Caco-2 (cell line): Measurements from ENCODE around the gene C16orf90. TPM values are rescaled to one million over a fixed set of nuclear protein-coding genes. Genes with fewer than 3 reads are reported as not detected.

ENCODE experiments used
- BruUV-seq: library from RNA; stranded (reverse); fragments of 400-500 nt; replicated peaks from 2 replicates; lab custom pipeline; 2021; lab: Mats Ljungman, UMichigan
- CTCF ChIA-PET: fragments of 300-600 bp; sonication (Branson Sonifier 250); formaldehyde crosslinking; loops from one replicate; lab custom pipeline; 2022; ENCODE audit warnings: antibody characterized with exemption; lab: Charles Lee
- POLR2A ChIA-PET: fragments of 300-600 bp; sonication (Branson Sonifier 250); formaldehyde crosslinking; loops from one replicate; lab custom pipeline; 2022; ENCODE audit warnings: antibody characterized with exemption; lab: Charles Lee
- DNase-seq, 2 experiments: peaks; one replicate each; pipeline versions ENCODE4 v3.0.0 to v3.0.0-alpha.2; 2020 to 2022
- H3K27me3 ChIP-seq: replicated peaks from 2 replicates; pipeline ENCODE4 v1.6.0; 2011; ENCODE audit warnings: low read length; ENCODE audit not compliant: control insufficient read depth, insufficient read depth
- H3K36me3 ChIP-seq: 2 replicates; pipeline ENCODE4 v1.5.1; 2011; ENCODE audit warnings: low read length; ENCODE audit not compliant: control insufficient read depth, insufficient read depth
- H3K4me1 ChIP-seq: fragments of 250-450 bp; sonication (Bioruptor Pico); 2 replicates; pipeline ENCODE4 v1.5.1; 2020; ENCODE audit warnings: mild to moderate bottlenecking
- H3K4me3 ChIP-seq: 2 replicates; pipeline ENCODE4 v1.5.1; 2011; ENCODE audit warnings: low read depth, mild to moderate bottlenecking, control low read depth, low read length
- H3K9me3 ChIP-seq: fragments of 250-450 bp; sonication (Bioruptor Pico); 2 replicates; pipeline ENCODE4 v1.5.1; 2020; ENCODE audit warnings: mild to moderate bottlenecking, moderate library complexity
- H3K27ac Mint-ChIP-seq: one replicate; pipeline ENCODE4 v1.8.0; 2022; ENCODE audit warnings: mixed read lengths; ENCODE audit not compliant: unreplicated experiment
- H3K27me3 Mint-ChIP-seq: one replicate; pipeline ENCODE4 v1.8.0; 2022; ENCODE audit warnings: mixed read lengths; ENCODE audit not compliant: insufficient read depth, unreplicated experiment
- H3K36me3 Mint-ChIP-seq: one replicate; pipeline ENCODE4 v1.8.0; 2022; ENCODE audit warnings: mild to moderate bottlenecking, mixed read lengths; ENCODE audit not compliant: insufficient read depth, unreplicated experiment
- H3K4me1 Mint-ChIP-seq: one replicate; pipeline ENCODE4 v1.8.0; 2022; ENCODE audit warnings: low read depth, mixed read lengths; ENCODE audit not compliant: unreplicated experiment
- H3K4me3 Mint-ChIP-seq: one replicate; pipeline ENCODE4 v1.8.0; 2022; ENCODE audit warnings: mild to moderate bottlenecking, moderate library complexity, mixed read lengths; ENCODE audit not compliant: unreplicated experiment
- H3K9me3 Mint-ChIP-seq: one replicate; pipeline ENCODE4 v1.8.0; 2022; ENCODE audit warnings: mixed read lengths; ENCODE audit not compliant: unreplicated experiment
- CTCF ChIP-seq, 2 experiments: fragments of 200-600 bp in 1 of 2; IDR thresholded peaks; 1 replicate in 1 of 2; 2 replicates in 1 of 2; pipeline versions ENCODE4 v1.5.1 to v1.8.0; 2011 to 2022; ENCODE audit warnings: antibody characterized with exemption in 1 of 2, control low read depth in 1 of 2, inconsistent platforms in 1 of 2, low read depth in 1 of 2, low read length in 1 of 2, mild to moderate bottlenecking in 1 of 2, moderate library complexity in 1 of 2; ENCODE audit not compliant: insufficient read depth in 1 of 2, severe bottlenecking in 1 of 2, unreplicated experiment in 1 of 2
- intact Hi-C: fragments of 100-400 bp; cut with micrococcal nuclease; formaldehyde crosslinking; loops from one replicate; pipeline ENCODE4 v1.10.0; 2022; ENCODE audit not compliant: unreplicated experiment
- total RNA-seq: library from RNA; stranded (reverse); gene quantifications from 2 replicates; pipeline ENCODE4 v1.2.3, GENCODE V29; 2022

The C16orf90 gene
- total RNA-seq, 1 experiment from 2014 or later = not detected

GRCh38 chr16:3471518-3472176 is 23.6 kb downstream of the C16orf90 start:
- Mint-ChIP-seq H3K27ac (no peak overlapping the region), H3K4me1 (peaks cover 11% of the 10 kb centered on the region), H3K9me3 (no peaks in the 10 kb centered on the region), H3K4me3 (no peak overlapping the region), H3K27me3 (no peaks in the 10 kb centered on the region), H3K36me3 (peaks cover 52% of the 10 kb centered on the region)
- Histone ChIP-seq H3K9me3 (no peaks in the 10 kb centered on the region), H3K4me3 (no peak overlapping the region), H3K4me1 (no peaks in the 10 kb centered on the region), H3K36me3 (peaks cover 1% of the 10 kb centered on the region; the same call in 1 of the 2 replicates), H3K27me3 (no peaks in the 10 kb centered on the region)
- POLR2A ChIA-PET = interaction anchor here (0.6 kb wide), 1 partner anchor 68 kb away, joined by 11 read pairs; no protein-coding TSS in a partner anchor
- no peak for DNase-seq
- intact Hi-C loops = no loop called here
- CTCF ChIA-PET = interaction anchor here (0.6 kb wide), 2 partner anchors 21 to 103 kb away, joined by 3 to 5 read pairs; no protein-coding TSS in a partner anchor
- no peak for TF ChIP-seq CTCF (IDR thresholded peaks at IDR 0.05; ENCODE audit: insufficient read depth in 1 of 2, low read depth in 1 of 2, low read length in 1 of 2, severe bottlenecking in 1 of 2, unreplicated experiment in 1 of 2)
- no TSS peak for BruUV-seq

- H3K4me1 Mint-ChIP-seq = peaks cover 14% of the 10 kb centered on the region
- no peak for DNase-seq
- Histone ChIP-seq H3K9me3 (no peaks in the 10 kb centered on the region), H3K36me3 (peaks cover 1% of the 10 kb centered on the region; the same call in 1 of the 2 replicates), H3K4me3 (no peak overlapping the region), H3K4me1 (no peaks in the 10 kb centered on the region), H3K27me3 (no peaks in the 10 kb centered on the region)
- no peak overlapping the region for H3K27ac Mint-ChIP-seq
- intact Hi-C loops = no loop called here
- BruUV-seq = no TSS peak
- H3K36me3 Mint-ChIP-seq = peaks cover 50% of the 10 kb centered on the region
- no peak for TF ChIP-seq CTCF (IDR thresholded peaks at IDR 0.05; ENCODE audit: insufficient read depth in 1 of 2, low read depth in 1 of 2, low read length in 1 of 2, severe bottlenecking in 1 of 2, unreplicated experiment in 1 of 2)
- no peak overlapping the region for H3K4me3 Mint-ChIP-seq
- no peaks in the 10 kb centered on the region for H3K27me3 Mint-ChIP-seq
- ChIA-PET POLR2A (no interaction called here), CTCF (interaction anchor here (0.6 kb wide), 2 partner anchors 22 to 104 kb away, joined by 3 to 5 read pairs; no protein-coding TSS in a partner anchor)
- H3K9me3 Mint-ChIP-seq = no peaks in the 10 kb centered on the region
These were observed 24.6 kb downstream of the C16orf90 start for GRCh38 chr16:3470723-3471122.

GRCh38 chr16:3469736-3470135 is 25.6 kb downstream of the C16orf90 start:
- no peak overlapping the region for H3K4me3 Mint-ChIP-seq
- DNase-seq = no peak
- no TSS peak for BruUV-seq
- peaks cover 50% of the 10 kb centered on the region for H3K36me3 Mint-ChIP-seq
- ChIA-PET POLR2A (no interaction called here), CTCF (no interaction called here)
- no peaks in the 10 kb centered on the region for H3K9me3 Mint-ChIP-seq
- peaks cover 1% of the 10 kb centered on the region; the same call in 1 of the 2 replicates for H3K36me3 ChIP-seq
- H3K27ac Mint-ChIP-seq = no peak overlapping the region
- intact Hi-C loops = no loop called here
- no peak for TF ChIP-seq CTCF (IDR thresholded peaks at IDR 0.05; ENCODE audit: insufficient read depth in 1 of 2, low read depth in 1 of 2, low read length in 1 of 2, severe bottlenecking in 1 of 2, unreplicated experiment in 1 of 2)
- H3K27me3 ChIP-seq = no peaks in the 10 kb centered on the region
- no peaks in the 10 kb centered on the region for H3K9me3 ChIP-seq
- H3K4me3 ChIP-seq = no peak overlapping the region
- H3K27me3 Mint-ChIP-seq = no peaks in the 10 kb centered on the region
- H3K4me1 ChIP-seq = no peaks in the 10 kb centered on the region
- H3K4me1 Mint-ChIP-seq = peaks cover 9% of the 10 kb centered on the region
